RWPE2 (cell line): ENCODE measurements around the gene MYH7.

ENCODE experiments used
- ATAC-seq: fragments of 200-7000 bp; cut with Tn5 transposase; 3 replicates; pipeline ENCODE4 v1.9.1; 2021; ENCODE audit warnings: low read depth
- DNase-seq: peaks from one replicate; pipeline ENCODE4 v3.0.0-alpha.2; 2020; ENCODE audit warnings: low spot score
- H3K27ac ChIP-seq: fragments of 450-650 bp; 2 replicates; pipeline ENCODE4 v1.5.1; 2017; ENCODE audit warnings: mild to moderate bottlenecking; ENCODE audit not compliant: poor library complexity, severe bottlenecking
- H3K27me3 ChIP-seq: fragments of 250-450 bp; sonication (Bioruptor Pico); 2 replicates; pipeline ENCODE4 v1.5.1; 2021; ENCODE audit warnings: mild to moderate bottlenecking, moderate library complexity; ENCODE audit not compliant: insufficient read depth, poor library complexity, severe bottlenecking
- H3K36me3 ChIP-seq: fragments of 250-450 bp; sonication (Bioruptor Pico); 2 replicates; pipeline ENCODE4 v1.5.1; 2020; ENCODE audit warnings: low read depth, mild to moderate bottlenecking, moderate library complexity
- H3K4me1 ChIP-seq: fragments of 250-450 bp; sonication (Bioruptor Pico); 2 replicates; pipeline ENCODE4 v1.5.1; 2021; ENCODE audit warnings: mild to moderate bottlenecking, moderate library complexity; ENCODE audit not compliant: insufficient read depth, poor library complexity, severe bottlenecking
- H3K4me3 ChIP-seq: fragments of 250-450 bp; sonication (Bioruptor Pico); 2 replicates; pipeline ENCODE4 v1.5.1; 2021; ENCODE audit warnings: mild to moderate bottlenecking, moderate library complexity; ENCODE audit not compliant: severe bottlenecking
- H3K9me3 ChIP-seq: fragments of 250-450 bp; sonication (Bioruptor Pico); 2 replicates; pipeline ENCODE4 v1.5.1; 2021; ENCODE audit warnings: mild to moderate bottlenecking, moderate library complexity; ENCODE audit not compliant: severe bottlenecking
- TF ChIP-seq, protein P1 (sequence below): fragments of 450-650 bp; IDR thresholded peaks from one replicate; pipeline ENCODE4 v1.5.1; 2017; ENCODE audit warnings: mild to moderate bottlenecking, moderate library complexity; ENCODE audit not compliant: poor library complexity, severe bottlenecking

MYH7 gene

DNA sequence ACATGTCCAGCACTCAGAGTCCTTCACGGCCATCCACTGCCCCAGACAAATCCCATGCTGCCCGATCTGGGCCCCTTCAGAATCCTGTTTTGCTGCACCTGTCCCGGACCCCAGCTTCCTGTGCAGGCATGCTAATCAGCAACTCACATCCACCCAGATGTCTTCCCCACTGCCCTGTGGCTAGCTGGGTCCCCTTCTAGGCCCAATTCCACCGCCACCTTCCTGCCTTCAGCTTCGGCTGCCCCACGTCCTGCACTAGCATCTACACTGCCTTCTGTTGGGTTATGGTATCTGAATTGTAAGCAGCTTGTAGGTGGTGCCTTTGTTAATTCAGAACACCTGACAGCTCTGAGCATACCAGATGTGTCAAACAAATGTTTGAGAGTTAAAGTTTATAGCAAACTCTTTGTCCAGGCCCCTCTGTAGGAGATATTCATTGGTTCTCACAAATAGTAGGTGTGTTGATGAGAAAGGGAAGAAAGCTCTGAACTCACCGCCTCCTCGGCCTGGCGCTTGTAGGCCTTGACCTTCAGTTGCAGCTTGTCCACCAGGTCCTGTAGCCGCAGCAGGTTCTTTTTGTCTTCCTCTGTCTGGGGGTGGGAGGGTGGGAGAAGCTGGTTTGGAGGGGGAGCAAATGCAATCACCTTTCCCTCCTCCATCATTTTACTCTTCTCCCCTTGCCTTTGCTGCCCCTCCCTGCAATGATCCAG is 52.6 kb downstream of the MYH7 start:
- no peaks in the 10 kb centered on the region for H3K4me1 ChIP-seq
- H3K36me3 ChIP-seq: no peaks in the 10 kb centered on the region
- no peaks in the 10 kb centered on the region for H3K9me3 ChIP-seq
- TF ChIP-seq, protein P1, sequence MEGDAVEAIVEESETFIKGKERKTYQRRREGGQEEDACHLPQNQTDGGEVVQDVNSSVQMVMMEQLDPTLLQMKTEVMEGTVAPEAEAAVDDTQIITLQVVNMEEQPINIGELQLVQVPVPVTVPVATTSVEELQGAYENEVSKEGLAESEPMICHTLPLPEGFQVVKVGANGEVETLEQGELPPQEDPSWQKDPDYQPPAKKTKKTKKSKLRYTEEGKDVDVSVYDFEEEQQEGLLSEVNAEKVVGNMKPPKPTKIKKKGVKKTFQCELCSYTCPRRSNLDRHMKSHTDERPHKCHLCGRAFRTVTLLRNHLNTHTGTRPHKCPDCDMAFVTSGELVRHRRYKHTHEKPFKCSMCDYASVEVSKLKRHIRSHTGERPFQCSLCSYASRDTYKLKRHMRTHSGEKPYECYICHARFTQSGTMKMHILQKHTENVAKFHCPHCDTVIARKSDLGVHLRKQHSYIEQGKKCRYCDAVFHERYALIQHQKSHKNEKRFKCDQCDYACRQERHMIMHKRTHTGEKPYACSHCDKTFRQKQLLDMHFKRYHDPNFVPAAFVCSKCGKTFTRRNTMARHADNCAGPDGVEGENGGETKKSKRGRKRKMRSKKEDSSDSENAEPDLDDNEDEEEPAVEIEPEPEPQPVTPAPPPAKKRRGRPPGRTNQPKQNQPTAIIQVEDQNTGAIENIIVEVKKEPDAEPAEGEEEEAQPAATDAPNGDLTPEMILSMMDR: no peak
- H3K4me3 ChIP-seq: no peak overlapping the region
- DNase-seq: no peak
- no peaks in the 10 kb centered on the region for H3K27me3 ChIP-seq
- ATAC-seq: no peak
- H3K27ac ChIP-seq: no peak overlapping the region

GRCh38 chr14:23382276-23382675 is 53.2 kb downstream of the MYH7 start:
- Histone ChIP-seq H3K4me1 (no peaks in the 10 kb centered on the region), H3K4me3 (no peak overlapping the region), H3K9me3 (no peaks in the 10 kb centered on the region), H3K27me3 (no peaks in the 10 kb centered on the region), H3K36me3 (no peaks in the 10 kb centered on the region), H3K27ac (no peak overlapping the region)
- ATAC-seq: no peak
- DNase-seq: no peak
- TF ChIP-seq, protein P1: no peak

DNA sequence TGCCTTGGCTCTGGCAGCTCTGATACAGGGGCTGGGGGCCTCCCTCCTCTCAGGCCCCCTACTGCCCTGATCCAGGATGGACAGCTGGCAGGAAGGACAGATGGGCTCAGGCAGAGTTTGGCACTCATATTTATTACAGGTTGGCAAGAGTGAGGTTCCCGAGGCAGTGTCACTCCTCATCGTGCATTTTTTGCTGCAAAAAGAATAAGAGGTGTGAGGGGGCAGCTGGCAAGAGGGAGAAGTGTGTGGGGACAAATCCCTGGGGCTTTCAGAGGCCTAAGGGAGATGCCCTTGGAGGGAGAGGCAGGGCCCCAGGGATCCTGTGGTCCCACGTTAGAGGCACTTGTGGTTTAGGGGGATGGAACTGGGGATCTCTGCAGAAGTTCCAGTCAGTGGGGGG is 53.6 kb downstream of the MYH7 start:
- no peaks in the 10 kb centered on the region for H3K27me3 ChIP-seq
- H3K27ac ChIP-seq: no peak overlapping the region
- H3K4me1 ChIP-seq: no peaks in the 10 kb centered on the region
- DNase-seq: no peak
- TF ChIP-seq, protein P1: no peak
- no peaks in the 10 kb centered on the region for H3K36me3 ChIP-seq
- no peak overlapping the region for H3K4me3 ChIP-seq
- ATAC-seq: no peak
- H3K9me3 ChIP-seq: no peaks in the 10 kb centered on the region

DNA sequence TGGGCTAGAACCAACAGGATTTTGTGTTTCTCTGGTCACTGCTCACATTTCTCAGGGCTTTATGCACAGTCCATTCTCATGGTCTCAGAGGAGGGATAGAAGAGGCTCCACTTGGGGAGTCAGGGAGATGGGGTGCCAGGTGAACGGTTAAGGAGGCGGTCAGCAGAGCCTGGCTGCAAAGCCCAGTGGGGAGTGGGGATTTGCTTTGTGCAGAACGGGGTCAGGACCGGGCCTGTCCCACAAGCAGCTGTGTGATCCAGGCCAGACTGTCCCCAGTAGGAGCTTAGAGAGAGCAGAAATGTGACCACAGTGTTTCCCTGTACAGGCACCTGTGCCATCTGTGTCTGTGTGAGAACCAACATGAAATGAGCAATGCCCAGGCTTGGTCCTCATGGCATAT is 54.5 kb downstream of the MYH7 start:
- no peak for ATAC-seq
- no peak overlapping the region for H3K4me3 ChIP-seq
- no peaks in the 10 kb centered on the region for H3K9me3 ChIP-seq
- no peak overlapping the region for H3K27ac ChIP-seq
- H3K36me3 ChIP-seq: no peaks in the 10 kb centered on the region
- TF ChIP-seq, protein P1: no peak
- no peaks in the 10 kb centered on the region for H3K4me1 ChIP-seq
- no peak for DNase-seq
- H3K27me3 ChIP-seq: no peaks in the 10 kb centered on the region

- no peak for DNase-seq
- Histone ChIP-seq H3K4me1 (no peaks in the 10 kb centered on the region), H3K27me3 (no peaks in the 10 kb centered on the region), H3K4me3 (no peak overlapping the region), H3K36me3 (no peaks in the 10 kb centered on the region), H3K9me3 (no peaks in the 10 kb centered on the region), H3K27ac (no peak overlapping the region)
- ATAC-seq: no peak
- TF ChIP-seq, protein P1: peak; percentile 76
These were observed 55.1 kb downstream of the MYH7 start for GRCh38 chr14:23380197-23380914.
